ENCODE measurements around the gene ZBTB11.
A peak's percentile ranks its signal among the peaks of the same experiment; 100 is the strongest.
"Not testable (repeated sequence)": the region's sequence is repeated elsewhere in the genome, so short reads cannot be mapped to it uniquely, and the experiment has no call there.

ZBTB11 gene

GRCh38 chr3:101702726-101703125, 25.8 kb upstream of the ZBTB11 start:
- Mint-ChIP-seq H3K4me1 (peaks cover 5% of the 10 kb centered on the region), H3K4me3 (no peak overlapping the region), H3K36me3 (ENCODE audit: low read depth) (no peaks in the 10 kb centered on the region), H3K9me3 (no peaks in the 10 kb centered on the region), H3K27me3 (ENCODE audit: low read depth) (peaks cover 3% of the 10 kb centered on the region), H3K27ac (no peak overlapping the region)
- TF ChIP-seq CTCF (IDR thresholded peaks at IDR 0.05; ENCODE audit: unreplicated experiment in 3 of 3) = no peak

GRCh38 chr3:101701696-101702634, 25.0 kb upstream of the ZBTB11 start:
- no peak overlapping the region for H3K27ac Mint-ChIP-seq
- no peak overlapping the region for H3K4me3 Mint-ChIP-seq
- H3K36me3 Mint-ChIP-seq (ENCODE audit: low read depth) = no peaks in the 10 kb centered on the region
- H3K4me1 Mint-ChIP-seq = peaks cover 6% of the 10 kb centered on the region
- H3K9me3 Mint-ChIP-seq = no peaks in the 10 kb centered on the region
- TF ChIP-seq CTCF (IDR thresholded peaks at IDR 0.05; ENCODE audit: unreplicated experiment in 3 of 3) = no peak
- peaks cover 3% of the 10 kb centered on the region for H3K27me3 Mint-ChIP-seq (ENCODE audit: low read depth)

- Mint-ChIP-seq H3K27me3 (ENCODE audit: low read depth) (no peaks in the 10 kb centered on the region), H3K4me3 (peak overlapping the region in 1 of 3 experiments; percentile 36), H3K27ac (peak overlapping the region; percentile 45 to 91 (median 81)), H3K9me3 (no peaks in the 10 kb centered on the region), H3K36me3 (ENCODE audit: low read depth) (no peaks in the 10 kb centered on the region), H3K4me1 (peaks cover 40% of the 10 kb centered on the region)
- peak; percentile 75 to 83 (median 78) for TF ChIP-seq CTCF (IDR thresholded peaks at IDR 0.05; ENCODE audit: unreplicated experiment in 3 of 3)
Observed at GRCh38 chr3:101695779-101696372, 18.9 kb upstream of the ZBTB11 start.

- H3K27ac Mint-ChIP-seq = peak overlapping the region; percentile 72 to 91 (median 81)
- H3K36me3 Mint-ChIP-seq (ENCODE audit: low read depth); H3K9me3 Mint-ChIP-seq; H3K27me3 Mint-ChIP-seq (ENCODE audit: low read depth): not testable (repeated sequence)
- peak overlapping the region; percentile 29 to 45 (median 33) for H3K4me3 Mint-ChIP-seq
- peaks cover 40% of the 10 kb centered on the region for H3K4me1 Mint-ChIP-seq
Observed at GRCh38 chr3:101694836-101695235, 17.9 kb upstream of the ZBTB11 start.

GRCh38 chr3:101693540-101693939, 16.6 kb upstream of the ZBTB11 start:
- Mint-ChIP-seq H3K27ac (peak overlapping the region; percentile 36 to 81 (median 54)), H3K4me1 (peaks cover 46% of the 10 kb centered on the region), H3K4me3 (peak overlapping the region in 1 of 3 experiments; percentile 8)
- H3K9me3 Mint-ChIP-seq; H3K36me3 Mint-ChIP-seq (ENCODE audit: low read depth); H3K27me3 Mint-ChIP-seq (ENCODE audit: low read depth): not testable (repeated sequence)
- peak in 2 of 3 experiments; percentile 18 to 23 for TF ChIP-seq CTCF (IDR thresholded peaks at IDR 0.05; ENCODE audit: unreplicated experiment in 3 of 3)

- Mint-ChIP-seq H3K27ac (peak overlapping the region in 2 of 3 experiments; percentile 71 to 88), H3K4me1 (peaks cover 52% of the 10 kb centered on the region)
- H3K9me3 Mint-ChIP-seq; H3K27me3 Mint-ChIP-seq (ENCODE audit: low read depth); H3K4me3 Mint-ChIP-seq; H3K36me3 Mint-ChIP-seq (ENCODE audit: low read depth): not testable (repeated sequence)
Observed at GRCh38 chr3:101691685-101692671, 15.0 kb upstream of the ZBTB11 start.

All from nephron (organoid).